Stimulated activated CD4-positive, alpha-beta T cell treated with anti-CD3 and anti-CD28 coated beads, Interleukin-2, amount 100 ng/mL, for 4 hours (primary cell): ENCODE data around the gene SERPINB5.

ENCODE experiments used
- DNase-seq: peaks from one replicate; pipeline ENCODE4 v3.0.0-alpha.2; 2020; ENCODE audit warnings: low read depth

The SERPINB5 gene

DNA sequence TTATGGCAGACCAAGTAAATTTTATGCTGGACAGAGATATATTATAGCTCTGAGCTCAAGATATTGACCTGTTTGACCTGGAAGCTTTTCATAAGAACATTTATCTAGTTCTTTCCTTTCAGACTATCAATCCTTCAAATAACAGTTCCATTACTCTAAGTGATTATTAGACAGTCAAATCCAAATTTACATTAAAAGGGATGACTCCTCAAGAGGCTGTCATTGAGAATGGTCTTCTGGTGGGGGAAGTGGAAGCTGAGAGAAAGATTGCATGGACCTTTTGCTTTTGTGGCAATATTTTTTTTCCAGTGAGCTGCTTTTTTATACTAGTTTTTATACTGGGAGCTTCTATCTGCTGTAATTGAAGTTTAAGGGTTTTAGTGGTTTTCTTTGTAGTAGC is 50.5 kb downstream of the SERPINB5 start:
- DNase-seq, result no peak

DNA sequence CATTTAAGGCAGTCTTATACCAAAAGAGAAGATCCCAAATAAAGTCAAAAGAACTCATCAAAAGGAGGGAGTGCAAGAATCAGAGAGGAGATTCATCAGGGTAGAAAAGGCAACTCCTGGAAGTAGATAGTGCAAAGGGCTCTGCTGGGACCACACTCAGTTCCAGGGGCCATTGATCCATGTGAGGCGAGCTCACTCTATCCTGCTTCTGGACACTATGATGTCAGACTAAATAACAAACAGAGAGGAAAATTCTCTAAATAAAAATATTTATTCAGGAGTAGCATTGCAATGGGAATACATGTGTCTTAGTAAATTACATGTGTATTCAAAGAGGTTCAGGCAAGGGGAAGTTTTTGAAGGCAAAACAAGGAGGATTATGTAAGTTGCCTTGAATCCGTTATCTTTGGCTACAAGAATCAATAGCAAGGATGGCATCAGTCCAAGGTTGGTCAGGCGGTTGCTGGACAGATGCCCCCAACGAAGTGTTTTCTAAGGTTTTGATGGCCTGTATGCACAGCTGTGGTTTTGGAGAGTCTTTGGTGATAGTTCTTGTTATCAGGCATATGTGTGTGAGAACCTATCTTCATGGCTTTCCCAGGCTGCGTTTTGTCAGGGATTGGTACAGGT is 52.2 kb downstream of the SERPINB5 start:
- no peak for DNase-seq

DNA sequence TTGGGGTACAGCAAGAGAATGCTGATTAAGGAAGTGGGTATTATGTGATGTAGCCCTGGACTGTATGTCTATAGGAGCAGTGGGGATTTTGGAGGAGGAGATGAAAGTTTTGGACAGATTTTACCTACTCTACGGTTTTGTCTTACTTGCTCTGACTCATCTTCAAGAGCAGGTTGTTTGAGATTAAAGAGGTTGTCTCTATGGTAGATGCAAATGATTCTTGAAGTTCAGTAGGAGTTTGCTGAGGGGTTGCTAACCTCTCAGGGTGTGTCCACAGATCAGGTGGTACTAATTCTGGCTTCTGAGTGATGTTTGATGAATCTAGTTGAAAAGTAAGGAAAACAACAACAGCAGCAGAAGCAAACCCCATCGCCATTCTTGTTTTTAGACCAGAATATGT is 55.7 kb downstream of the SERPINB5 start:
- no peak for DNase-seq

- DNase-seq, result no peak
These were observed 57.9 kb downstream of the SERPINB5 start for GRCh38 chr18:63534615-63535014.

- no peak for DNase-seq
These were observed 63.2 kb downstream of the SERPINB5 start for GRCh38 chr18:63539904-63540510.

DNA sequence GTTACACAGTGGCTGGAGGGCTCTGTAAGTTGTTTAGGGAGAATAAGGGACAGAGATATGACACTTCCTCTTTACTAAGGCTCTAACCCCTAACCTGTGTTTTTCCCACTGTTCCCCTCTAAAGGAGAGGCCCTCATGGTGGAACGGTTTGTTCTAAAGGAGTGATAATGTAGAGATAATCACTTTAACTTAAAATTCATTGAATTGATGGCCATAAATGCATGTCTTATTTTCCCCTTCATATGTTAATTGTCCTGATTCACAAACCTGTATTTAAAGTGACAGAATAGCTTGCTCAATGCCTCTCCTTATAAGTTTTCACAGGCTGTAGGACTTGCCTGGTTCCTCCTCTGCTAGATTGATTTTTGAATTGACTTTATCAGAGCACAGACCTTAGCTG is 65.3 kb downstream of the SERPINB5 start, which contains the start of gene SERPINB12:
TSS of gene SERPINB12 (plus strand) at position 301 of the 400 bp plus-strand sequence. CDS start 13,791 bp downstream, outside the sequence.
- no peak for DNase-seq

- no peak for DNase-seq
These were observed 67.3 kb downstream of the SERPINB5 start for GRCh38 chr18:63544017-63544416.

GRCh38 chr18:63545000-63545399 is 68.2 kb downstream of the SERPINB5 start:
- DNase-seq, result no peak

- no peak for DNase-seq
These were observed 73.3 kb downstream of the SERPINB5 start for GRCh38 chr18:63550068-63550467.

DNA sequence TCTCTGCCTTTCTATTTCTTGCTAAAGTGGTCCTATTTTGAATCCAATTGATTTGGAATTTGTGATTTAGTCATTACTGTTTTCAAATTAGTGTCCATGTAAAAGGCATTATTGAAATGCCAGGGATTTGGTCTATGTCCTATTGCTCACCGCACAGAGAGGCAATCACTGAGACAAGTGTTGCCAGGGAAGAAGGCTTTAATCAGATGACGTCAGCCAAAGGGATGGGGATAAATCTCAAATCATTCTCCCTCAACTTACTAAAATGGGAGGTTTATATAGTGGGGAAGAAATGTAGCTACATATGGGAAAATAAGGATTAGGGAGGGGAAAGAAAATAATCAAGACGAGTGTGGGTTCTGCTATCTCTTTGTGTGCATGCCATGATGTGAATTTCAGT is 75.0 kb downstream of the SERPINB5 start:
- no peak for DNase-seq

- no peak for DNase-seq
These were observed 75.8 kb downstream of the SERPINB5 start for GRCh38 chr18:63552581-63552980.

DNA sequence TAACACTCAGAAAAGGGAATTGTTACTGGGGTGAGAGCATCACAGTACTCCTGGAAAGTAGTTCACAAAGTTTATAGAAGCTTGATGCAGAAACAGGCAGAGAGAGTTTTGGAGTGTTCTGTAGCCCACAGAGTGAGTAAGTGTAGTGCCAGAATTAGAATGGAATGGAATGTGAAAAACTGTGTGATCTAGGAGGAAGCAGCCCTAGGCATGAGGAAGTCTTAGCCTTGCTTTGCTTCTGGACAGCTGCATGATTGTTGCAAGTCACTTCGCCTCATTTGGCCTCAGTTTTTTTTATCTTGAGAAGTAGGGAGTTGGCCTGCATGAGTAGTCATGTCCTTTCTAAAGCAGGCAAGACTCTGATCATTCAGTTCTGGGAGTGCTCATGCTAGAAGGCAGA is 76.3 kb downstream of the SERPINB5 start:
- no peak for DNase-seq
